ENCODE results near the gene CDK6. TPM values are rescaled to one million over a fixed set of nuclear protein-coding genes. Genes with fewer than 3 reads are reported as not detected.

The CDK6 gene
- total and polyA plus RNA-seq, 10 of the 15 experiments (the other 5 are each of a cell fraction or from before 2014, with no cell fraction given): 8.0 to 118 (median 45.8) TPM

DNA sequence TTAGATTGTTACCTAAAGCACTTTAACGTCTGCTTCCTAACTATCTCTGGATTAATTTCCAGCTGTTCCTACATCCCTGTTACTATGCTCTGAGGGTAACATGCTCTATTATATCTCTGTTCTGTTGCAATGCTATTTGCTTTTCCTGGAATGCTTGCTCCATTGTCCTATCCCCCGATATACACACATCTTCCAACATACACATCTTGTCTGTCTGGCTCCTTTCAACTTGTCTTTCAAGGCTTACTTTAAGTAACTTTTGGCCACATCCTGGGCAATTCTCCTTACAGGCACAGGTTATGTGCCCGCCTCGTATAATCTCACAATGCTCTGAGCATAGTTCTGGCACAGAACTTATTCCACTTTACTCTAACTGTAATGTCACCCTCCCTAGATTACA lies 96.2 kb downstream of the CDK6 start:
- Histone ChIP-seq H4K20me1 (ENCODE audit: control insufficient read depth, insufficient read depth) (no peaks in the 10 kb centered on the region), H3K4me3 (no peak overlapping the region), H3K4me2 (ENCODE audit: control insufficient read depth, insufficient read depth) (no peak overlapping the region), H3K9me3 (replicated peaks; ENCODE audit: control insufficient read depth, insufficient read depth, low read length) (peaks cover 8% of the 10 kb centered on the region), H3K27ac (ENCODE audit: control insufficient read depth, insufficient read depth) (no peak overlapping the region), H3K36me3 (ENCODE audit: control insufficient read depth in 2 of 2, insufficient read depth in 2 of 2, low read length in 1 of 2) (no peaks in the 10 kb centered on the region; a peak in 1 of 4 replicates), H2AFZ (ENCODE audit: control insufficient read depth, low read depth, low read length) (no peak overlapping the region), H3K9ac (ENCODE audit: control insufficient read depth, insufficient read depth, low read length) (no peak overlapping the region), H3K79me2 (ENCODE audit: control insufficient read depth, insufficient read depth, low read length) (peaks cover 42% of the 10 kb centered on the region), H3K27me3 (replicated peaks in 1 of 2; ENCODE audit: control insufficient read depth in 2 of 2, insufficient read depth in 2 of 2, low read length in 1 of 2) (no peaks in the 10 kb centered on the region), H3K4me1 (ENCODE audit: control insufficient read depth, insufficient read depth, low read length) (peaks cover 20% of the 10 kb centered on the region)
- intact Hi-C loops (cut with micrococcal nuclease; ENCODE audit: unreplicated experiment) (no loop called here), in situ Hi-C loops (cut with MboI) (no loop called here)
- no peak for TF ChIP-seq JUND (IDR thresholded peaks at IDR 0.05; ENCODE audit: low read depth, low read length)
- TF ChIP-seq SP1 (IDR thresholded peaks at IDR 0.05; ENCODE audit: low read depth, low read length): no peak
- TF ChIP-seq, protein P1, sequence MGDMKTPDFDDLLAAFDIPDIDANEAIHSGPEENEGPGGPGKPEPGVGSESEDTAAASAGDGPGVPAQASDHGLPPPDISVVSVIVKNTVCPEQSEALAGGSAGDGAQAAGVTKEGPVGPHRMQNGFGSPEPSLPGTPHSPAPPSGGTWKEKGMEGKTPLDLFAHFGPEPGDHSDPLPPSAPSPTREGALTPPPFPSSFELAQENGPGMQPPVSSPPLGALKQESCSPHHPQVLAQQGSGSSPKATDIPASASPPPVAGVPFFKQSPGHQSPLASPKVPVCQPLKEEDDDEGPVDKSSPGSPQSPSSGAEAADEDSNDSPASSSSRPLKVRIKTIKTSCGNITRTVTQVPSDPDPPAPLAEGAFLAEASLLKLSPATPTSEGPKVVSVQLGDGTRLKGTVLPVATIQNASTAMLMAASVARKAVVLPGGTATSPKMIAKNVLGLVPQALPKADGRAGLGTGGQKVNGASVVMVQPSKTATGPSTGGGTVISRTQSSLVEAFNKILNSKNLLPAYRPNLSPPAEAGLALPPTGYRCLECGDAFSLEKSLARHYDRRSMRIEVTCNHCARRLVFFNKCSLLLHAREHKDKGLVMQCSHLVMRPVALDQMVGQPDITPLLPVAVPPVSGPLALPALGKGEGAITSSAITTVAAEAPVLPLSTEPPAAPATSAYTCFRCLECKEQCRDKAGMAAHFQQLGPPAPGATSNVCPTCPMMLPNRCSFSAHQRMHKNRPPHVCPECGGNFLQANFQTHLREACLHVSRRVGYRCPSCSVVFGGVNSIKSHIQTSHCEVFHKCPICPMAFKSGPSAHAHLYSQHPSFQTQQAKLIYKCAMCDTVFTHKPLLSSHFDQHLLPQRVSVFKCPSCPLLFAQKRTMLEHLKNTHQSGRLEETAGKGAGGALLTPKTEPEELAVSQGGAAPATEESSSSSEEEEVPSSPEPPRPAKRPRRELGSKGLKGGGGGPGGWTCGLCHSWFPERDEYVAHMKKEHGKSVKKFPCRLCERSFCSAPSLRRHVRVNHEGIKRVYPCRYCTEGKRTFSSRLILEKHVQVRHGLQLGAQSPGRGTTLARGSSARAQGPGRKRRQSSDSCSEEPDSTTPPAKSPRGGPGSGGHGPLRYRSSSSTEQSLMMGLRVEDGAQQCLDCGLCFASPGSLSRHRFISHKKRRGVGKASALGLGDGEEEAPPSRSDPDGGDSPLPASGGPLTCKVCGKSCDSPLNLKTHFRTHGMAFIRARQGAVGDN (IDR thresholded peaks at IDR 0.05): no peak
- no peak for TF ChIP-seq BMI1 (IDR thresholded peaks at IDR 0.05; ENCODE audit: borderline replicate concordance)
- no peak for TF ChIP-seq POLR2AphosphoS2 (IDR thresholded peaks at IDR 0.05; ENCODE audit: low read depth, low read length)
- TF ChIP-seq, protein P2, sequence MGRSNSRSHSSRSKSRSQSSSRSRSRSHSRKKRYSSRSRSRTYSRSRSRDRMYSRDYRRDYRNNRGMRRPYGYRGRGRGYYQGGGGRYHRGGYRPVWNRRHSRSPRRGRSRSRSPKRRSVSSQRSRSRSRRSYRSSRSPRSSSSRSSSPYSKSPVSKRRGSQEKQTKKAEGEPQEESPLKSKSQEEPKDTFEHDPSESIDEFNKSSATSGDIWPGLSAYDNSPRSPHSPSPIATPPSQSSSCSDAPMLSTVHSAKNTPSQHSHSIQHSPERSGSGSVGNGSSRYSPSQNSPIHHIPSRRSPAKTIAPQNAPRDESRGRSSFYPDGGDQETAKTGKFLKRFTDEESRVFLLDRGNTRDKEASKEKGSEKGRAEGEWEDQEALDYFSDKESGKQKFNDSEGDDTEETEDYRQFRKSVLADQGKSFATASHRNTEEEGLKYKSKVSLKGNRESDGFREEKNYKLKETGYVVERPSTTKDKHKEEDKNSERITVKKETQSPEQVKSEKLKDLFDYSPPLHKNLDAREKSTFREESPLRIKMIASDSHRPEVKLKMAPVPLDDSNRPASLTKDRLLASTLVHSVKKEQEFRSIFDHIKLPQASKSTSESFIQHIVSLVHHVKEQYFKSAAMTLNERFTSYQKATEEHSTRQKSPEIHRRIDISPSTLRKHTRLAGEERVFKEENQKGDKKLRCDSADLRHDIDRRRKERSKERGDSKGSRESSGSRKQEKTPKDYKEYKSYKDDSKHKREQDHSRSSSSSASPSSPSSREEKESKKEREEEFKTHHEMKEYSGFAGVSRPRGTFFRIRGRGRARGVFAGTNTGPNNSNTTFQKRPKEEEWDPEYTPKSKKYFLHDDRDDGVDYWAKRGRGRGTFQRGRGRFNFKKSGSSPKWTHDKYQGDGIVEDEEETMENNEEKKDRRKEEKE (IDR thresholded peaks at IDR 0.05): no peak
- no peak for TF ChIP-seq SREBF2 (IDR thresholded peaks at IDR 0.05; ENCODE audit: low read length)
- no peak for TF ChIP-seq NFYB (IDR thresholded peaks at IDR 0.05; ENCODE audit: insufficient read depth, low read depth, low read length)
- TF ChIP-seq, protein P3, sequence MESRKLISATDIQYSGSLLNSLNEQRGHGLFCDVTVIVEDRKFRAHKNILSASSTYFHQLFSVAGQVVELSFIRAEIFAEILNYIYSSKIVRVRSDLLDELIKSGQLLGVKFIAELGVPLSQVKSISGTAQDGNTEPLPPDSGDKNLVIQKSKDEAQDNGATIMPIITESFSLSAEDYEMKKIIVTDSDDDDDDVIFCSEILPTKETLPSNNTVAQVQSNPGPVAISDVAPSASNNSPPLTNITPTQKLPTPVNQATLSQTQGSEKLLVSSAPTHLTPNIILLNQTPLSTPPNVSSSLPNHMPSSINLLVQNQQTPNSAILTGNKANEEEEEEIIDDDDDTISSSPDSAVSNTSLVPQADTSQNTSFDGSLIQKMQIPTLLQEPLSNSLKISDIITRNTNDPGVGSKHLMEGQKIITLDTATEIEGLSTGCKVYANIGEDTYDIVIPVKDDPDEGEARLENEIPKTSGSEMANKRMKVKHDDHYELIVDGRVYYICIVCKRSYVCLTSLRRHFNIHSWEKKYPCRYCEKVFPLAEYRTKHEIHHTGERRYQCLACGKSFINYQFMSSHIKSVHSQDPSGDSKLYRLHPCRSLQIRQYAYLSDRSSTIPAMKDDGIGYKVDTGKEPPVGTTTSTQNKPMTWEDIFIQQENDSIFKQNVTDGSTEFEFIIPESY (IDR thresholded peaks at IDR 0.05): no peak
- no peak for TF ChIP-seq SUPT20H (IDR thresholded peaks at IDR 0.05; ENCODE audit: borderline replicate concordance, control insufficient read depth, low read depth, low read length)
- TF ChIP-seq KLF5 (IDR thresholded peaks at IDR 0.05; ENCODE audit: partially characterized antibody): no peak
- TF ChIP-seq TARDBP (IDR thresholded peaks at IDR 0.05; ENCODE audit: borderline replicate concordance): no peak
- TF ChIP-seq, protein P4, sequence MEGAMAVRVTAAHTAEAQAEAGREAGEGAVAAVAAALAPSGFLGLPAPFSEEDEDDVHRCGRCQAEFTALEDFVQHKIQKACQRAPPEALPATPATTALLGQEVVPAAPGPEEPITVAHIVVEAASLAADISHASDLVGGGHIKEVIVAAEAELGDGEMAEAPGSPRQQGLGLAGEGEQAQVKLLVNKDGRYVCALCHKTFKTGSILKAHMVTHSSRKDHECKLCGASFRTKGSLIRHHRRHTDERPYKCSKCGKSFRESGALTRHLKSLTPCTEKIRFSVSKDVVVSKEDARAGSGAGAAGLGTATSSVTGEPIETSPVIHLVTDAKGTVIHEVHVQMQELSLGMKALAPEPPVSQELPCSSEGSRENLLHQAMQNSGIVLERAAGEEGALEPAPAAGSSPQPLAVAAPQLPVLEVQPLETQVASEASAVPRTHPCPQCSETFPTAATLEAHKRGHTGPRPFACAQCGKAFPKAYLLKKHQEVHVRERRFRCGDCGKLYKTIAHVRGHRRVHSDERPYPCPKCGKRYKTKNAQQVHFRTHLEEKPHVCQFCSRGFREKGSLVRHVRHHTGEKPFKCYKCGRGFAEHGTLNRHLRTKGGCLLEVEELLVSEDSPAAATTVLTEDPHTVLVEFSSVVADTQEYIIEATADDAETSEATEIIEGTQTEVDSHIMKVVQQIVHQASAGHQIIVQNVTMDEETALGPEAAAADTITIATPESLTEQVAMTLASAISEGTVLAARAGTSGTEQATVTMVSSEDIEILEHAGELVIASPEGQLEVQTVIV (IDR thresholded peaks at IDR 0.05; ENCODE audit: borderline replicate concordance, partially characterized antibody): no peak
- CTCF ChIA-PET: no interaction called here
- ATAC-seq (no peak), FAIRE-seq (no peak), DNase-seq (ENCODE audit: low read depth, low spot score) (no peak)
- 84% methylated on average over 4 of the region's 4 CpGs for WGBS (ENCODE audit: insufficient coverage, insufficient replicate concordance, low lambda C conversion rate, missing lambda C conversion rate)
- BruUV-seq (replicated peaks): no TSS peak
- RAD21 ChIA-PET (ENCODE audit: unreplicated experiment): interaction anchor here (0.6 kb wide), 1 partner anchor 17 kb away, joined by 3 read pairs; no protein-coding TSS in a partner anchor
- SMC1A ChIA-PET (ENCODE audit: uncharacterized antibody, unreplicated experiment): no interaction called here
- POLR2A ChIA-PET: no interaction called here

Measured in GM12878 (cell line).